OCI-LY7 (cell line): Measurements from ENCODE around the gene ERP27. TPM values are rescaled to one million over a fixed set of nuclear protein-coding genes. Genes with fewer than 3 reads are reported as not detected.

Experiments
- BruUV-seq: library from RNA; stranded (reverse); fragments of 400-500 nt; replicated peaks from 2 replicates; lab custom pipeline; 2021; lab: Mats Ljungman, UMichigan
- CTCF ChIA-PET: fragments of 300-600 bp; sonication (Branson Sonifier 250); formaldehyde crosslinking; loops from one replicate; lab custom pipeline; 2022; ENCODE audit warnings: antibody characterized with exemption; ENCODE audit not compliant: unreplicated experiment; lab: Charles Lee
- POLR2A ChIA-PET: fragments of 300-600 bp; sonication (Branson Sonifier 250); formaldehyde crosslinking; loops from one replicate; lab custom pipeline; 2022; ENCODE audit warnings: antibody characterized with exemption; lab: Charles Lee
- DNase-seq: peaks from one replicate; pipeline ENCODE4 v3.0.0-alpha.2; 2015; ENCODE audit warnings: low spot score
- H2AFZ ChIP-seq: fragments of 200-600 bp; sonication (generic), shearing (Covaris generic); 2 replicates; pipeline ENCODE4 v1.6.1; 2014; ENCODE audit warnings: mild to moderate bottlenecking, antibody characterized with exemption, low read length, moderate library complexity
- H3K27ac ChIP-seq: fragments of 200-600 bp; sonication (generic); 2 replicates; pipeline ENCODE4 v1.5.1; 2014; ENCODE audit warnings: mixed run types, low read depth, mild to moderate bottlenecking, moderate library complexity, low read length, inconsistent platforms; ENCODE audit not compliant: poor library complexity, severe bottlenecking
- H3K36me3 ChIP-seq: fragments of 200-600 bp; sonication (generic); 2 replicates; pipeline ENCODE4 v1.6.1; 2014; ENCODE audit warnings: mild to moderate bottlenecking, antibody characterized with exemption, low read length, moderate library complexity, mixed read lengths; ENCODE audit not compliant: insufficient read depth
- H3K4me1 ChIP-seq: fragments of 200-600 bp; sonication (generic); 2 replicates; pipeline ENCODE4 v1.5.1; 2014; ENCODE audit warnings: mild to moderate bottlenecking, low read length; ENCODE audit not compliant: insufficient read depth, poor library complexity, severe bottlenecking
- H3K4me2 ChIP-seq: fragments of 200-600 bp; sonication (generic); 2 replicates; pipeline ENCODE4 v1.6.1; 2014; ENCODE audit warnings: mild to moderate bottlenecking, low read length
- H3K4me3 ChIP-seq: fragments of 200-600 bp; sonication (generic); 2 replicates; pipeline ENCODE4 v1.5.1; 2014; ENCODE audit warnings: mild to moderate bottlenecking, low read depth, low read length; ENCODE audit not compliant: poor library complexity, severe bottlenecking
- H3K79me2 ChIP-seq: fragments of 200-600 bp; sonication (generic); 2 replicates; pipeline ENCODE4 v1.6.1; 2016; ENCODE audit warnings: low read depth, mild to moderate bottlenecking, low read length, moderate library complexity, mixed read lengths; ENCODE audit not compliant: insufficient read depth
- H3K9me2 ChIP-seq: fragments of 200-600 bp; sonication (generic); 2 replicates; pipeline ENCODE4 v1.6.1; 2016; ENCODE audit warnings: mild to moderate bottlenecking, low read length, mixed read lengths; ENCODE audit not compliant: insufficient read depth
- H3K9me3 ChIP-seq: fragments of 200-600 bp; sonication (generic); 2 replicates; pipeline ENCODE4 v1.6.1; 2014; ENCODE audit warnings: mild to moderate bottlenecking, mixed run types, low read length, mixed read lengths
- H4K20me1 ChIP-seq: fragments of 200-600 bp; sonication (generic); 2 replicates; pipeline ENCODE4 v1.6.1; 2014; ENCODE audit warnings: mild to moderate bottlenecking, antibody characterized with exemption, low read length, moderate library complexity, mixed read lengths; ENCODE audit not compliant: insufficient read depth
- EZH2phosphoT487 ChIP-seq: fragments of 200-600 bp; sonication (generic); IDR thresholded peaks from 2 replicates; pipeline ENCODE4 v1.6.1; 2018; ENCODE audit warnings: low read depth, borderline replicate concordance, mild to moderate bottlenecking, mixed run types, antibody characterized with exemption, low read length, moderate library complexity, mixed read lengths
- intact Hi-C: fragments of 100-400 bp; cut with micrococcal nuclease; formaldehyde crosslinking; loops from one replicate; pipeline ENCODE4 v1.10.0; 2022; ENCODE audit not compliant: unreplicated experiment
- total RNA-seq, 2 experiments: library from RNA; depleted of rRNA in 1 of 2; stranded (reverse); fragments of >200 nt in 1 of 2; shearing (Covaris generic) in 1 of 2; gene quantifications; 2 replicates each; pipeline ENCODE4 v1.2.3, GENCODE V29; 2014 to 2022
- TF ChIP-seq, protein P1 (sequence below): fragments of 200-600 bp; sonication (generic); conservative IDR thresholded peaks from 2 replicates; pipeline ENCODE4 v1.5.1; 2014; ENCODE audit warnings: mild to moderate bottlenecking, antibody characterized with exemption, low read length, moderate library complexity, mixed read lengths

ERP27 gene
- total RNA-seq, 2 experiments from 2014 or later: 1.7 to 1.9 TPM

DNA sequence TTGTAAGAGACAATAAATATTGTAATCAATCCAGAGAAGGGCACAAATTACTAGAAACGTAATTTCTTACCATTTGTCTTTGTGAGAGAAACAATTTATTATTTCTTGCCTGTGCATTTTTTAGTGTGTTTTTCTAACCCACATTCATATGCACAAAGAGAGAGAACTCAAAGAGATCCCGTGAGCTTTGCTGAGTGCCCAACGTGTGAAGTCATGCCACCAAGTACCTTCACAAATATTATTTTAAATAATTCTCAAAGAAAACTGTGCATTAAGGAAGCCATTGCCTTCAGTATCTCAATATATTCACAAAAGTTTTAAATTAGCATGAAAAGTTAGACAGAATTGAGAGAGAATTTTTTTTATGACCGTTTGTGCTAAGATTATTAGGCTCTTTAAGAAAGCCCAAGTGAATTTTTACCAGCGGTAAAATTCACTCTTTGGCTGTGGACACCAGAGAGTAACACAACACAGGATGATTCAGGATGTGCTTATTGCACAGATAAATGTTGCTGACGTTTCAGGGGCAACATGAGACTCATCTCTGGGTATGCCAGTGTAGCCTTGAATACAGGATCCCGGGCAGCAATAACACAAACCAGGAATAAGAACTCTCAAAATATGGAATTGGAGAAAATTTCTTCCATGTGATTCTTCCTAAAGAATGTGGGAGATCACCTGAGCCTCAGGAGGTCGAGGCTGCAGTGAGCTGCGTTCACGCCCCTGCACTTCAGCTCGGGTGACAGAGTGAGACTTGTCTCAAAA, 20.2 kb upstream of the ERP27 start:
- Histone ChIP-seq H3K4me3 (peak overlapping the region; percentile 72), H3K36me3 (peaks cover 56% of the 10 kb centered on the region), H4K20me1 (peaks cover 39% of the 10 kb centered on the region), H3K9me2 (no peaks in the 10 kb centered on the region), H3K79me2 (peaks cover 78% of the 10 kb centered on the region), H3K4me2 (peak overlapping the region; percentile 94), H2AFZ (no peak overlapping the region), H3K9me3 (no peaks in the 10 kb centered on the region), H3K27ac (peak overlapping the region; percentile 97), H3K4me1 (peaks cover 65% of the 10 kb centered on the region)
- ChIA-PET CTCF (interaction anchor here (0.6 kb wide), 1 partner anchor 37 kb away, joined by 3 read pairs; no protein-coding TSS in a partner anchor), POLR2A (interaction anchor here (0.8 to 5.0 kb wide), 6 partner anchors 10 to 344 kb away, joined by 3 to 36 read pairs (median 4); a partner anchor contains a TSS)
- no peak for DNase-seq
- intact Hi-C loops: loop anchor here (5.0 to 10.0 kb wide), 4 partner anchors 76 to 926 kb away; partner anchors contain the start of gene STRAP
- BruUV-seq: no TSS peak
- TF ChIP-seq, protein P1, sequence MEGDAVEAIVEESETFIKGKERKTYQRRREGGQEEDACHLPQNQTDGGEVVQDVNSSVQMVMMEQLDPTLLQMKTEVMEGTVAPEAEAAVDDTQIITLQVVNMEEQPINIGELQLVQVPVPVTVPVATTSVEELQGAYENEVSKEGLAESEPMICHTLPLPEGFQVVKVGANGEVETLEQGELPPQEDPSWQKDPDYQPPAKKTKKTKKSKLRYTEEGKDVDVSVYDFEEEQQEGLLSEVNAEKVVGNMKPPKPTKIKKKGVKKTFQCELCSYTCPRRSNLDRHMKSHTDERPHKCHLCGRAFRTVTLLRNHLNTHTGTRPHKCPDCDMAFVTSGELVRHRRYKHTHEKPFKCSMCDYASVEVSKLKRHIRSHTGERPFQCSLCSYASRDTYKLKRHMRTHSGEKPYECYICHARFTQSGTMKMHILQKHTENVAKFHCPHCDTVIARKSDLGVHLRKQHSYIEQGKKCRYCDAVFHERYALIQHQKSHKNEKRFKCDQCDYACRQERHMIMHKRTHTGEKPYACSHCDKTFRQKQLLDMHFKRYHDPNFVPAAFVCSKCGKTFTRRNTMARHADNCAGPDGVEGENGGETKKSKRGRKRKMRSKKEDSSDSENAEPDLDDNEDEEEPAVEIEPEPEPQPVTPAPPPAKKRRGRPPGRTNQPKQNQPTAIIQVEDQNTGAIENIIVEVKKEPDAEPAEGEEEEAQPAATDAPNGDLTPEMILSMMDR: no peak
- TF ChIP-seq EZH2phosphoT487: no peak

GRCh38 chr12:14957551-14958168, 19.3 kb upstream of the ERP27 start:
- Histone ChIP-seq H3K79me2 (peaks cover 87% of the 10 kb centered on the region), H4K20me1 (peaks cover 47% of the 10 kb centered on the region), H3K9me2 (no peaks in the 10 kb centered on the region), H3K4me2 (peak overlapping the region; percentile 94), H3K27ac (peak overlapping the region; percentile 97), H3K36me3 (peaks cover 64% of the 10 kb centered on the region), H3K4me3 (peak overlapping the region; percentile 72), H3K9me3 (no peaks in the 10 kb centered on the region), H3K4me1 (peaks cover 65% of the 10 kb centered on the region), H2AFZ (no peak overlapping the region)
- BruUV-seq: no TSS peak
- intact Hi-C loops: loop anchor here (5.0 to 10.0 kb wide), 4 partner anchors 75 to 927 kb away; partner anchors contain the start of gene STRAP
- no peak for DNase-seq
- TF ChIP-seq EZH2phosphoT487: no peak
- TF ChIP-seq, protein P1: no peak
- ChIA-PET CTCF (interaction anchor here (0.6 kb wide), 1 partner anchor 38 kb away, joined by 3 read pairs; no protein-coding TSS in a partner anchor), POLR2A (interaction anchor here (0.6 to 2.5 kb wide), 4 partner anchors 8 to 186 kb away, joined by 3 to 8 read pairs (median 4); no protein-coding TSS in a partner anchor)
